D721Med (cell line): ENCODE data around the gene PTPRN.

Experiments used
- DNase-seq: peaks from one replicate; pipeline ENCODE4 v3.0.0; 2011; ENCODE audit warnings: low spot score; ENCODE audit not compliant: insufficient read length
- FAIRE-seq: peaks from 2 replicates; lab custom pipeline; 2011; peaks lifted over from hg19 to GRCh38; lab: Jason Lieb, UNC
- TF ChIP-seq, protein P1 (sequence below): IDR thresholded peaks from 2 replicates; pipeline ENCODE4 v1.5.1; 2012; ENCODE audit warnings: mild to moderate bottlenecking, control low read depth; ENCODE audit not compliant: insufficient read depth; ENCODE audit errors: missing control alignments

The PTPRN gene

DNA sequence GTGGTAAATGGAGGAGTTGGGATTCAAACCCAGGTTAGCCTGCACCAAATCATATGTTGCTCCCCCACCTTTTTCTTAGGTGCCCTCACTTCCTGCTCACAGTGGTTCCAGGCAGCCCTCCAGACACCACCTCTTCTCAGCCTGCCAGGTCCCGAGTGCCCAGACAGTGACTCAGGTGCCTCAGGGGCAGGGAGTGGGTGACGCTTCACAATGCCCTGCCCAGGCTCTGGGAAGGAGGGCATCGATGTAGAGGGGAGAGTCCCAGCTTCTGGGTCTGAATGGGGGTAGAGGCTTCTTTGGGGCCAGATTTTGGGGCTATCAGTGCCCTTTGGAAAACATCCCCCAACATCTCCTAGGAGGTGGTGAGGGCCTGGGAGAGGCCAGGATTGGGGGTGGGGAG is 35.3 kb downstream of the PTPRN start:
- no peak for DNase-seq
- TF ChIP-seq, protein P1, sequence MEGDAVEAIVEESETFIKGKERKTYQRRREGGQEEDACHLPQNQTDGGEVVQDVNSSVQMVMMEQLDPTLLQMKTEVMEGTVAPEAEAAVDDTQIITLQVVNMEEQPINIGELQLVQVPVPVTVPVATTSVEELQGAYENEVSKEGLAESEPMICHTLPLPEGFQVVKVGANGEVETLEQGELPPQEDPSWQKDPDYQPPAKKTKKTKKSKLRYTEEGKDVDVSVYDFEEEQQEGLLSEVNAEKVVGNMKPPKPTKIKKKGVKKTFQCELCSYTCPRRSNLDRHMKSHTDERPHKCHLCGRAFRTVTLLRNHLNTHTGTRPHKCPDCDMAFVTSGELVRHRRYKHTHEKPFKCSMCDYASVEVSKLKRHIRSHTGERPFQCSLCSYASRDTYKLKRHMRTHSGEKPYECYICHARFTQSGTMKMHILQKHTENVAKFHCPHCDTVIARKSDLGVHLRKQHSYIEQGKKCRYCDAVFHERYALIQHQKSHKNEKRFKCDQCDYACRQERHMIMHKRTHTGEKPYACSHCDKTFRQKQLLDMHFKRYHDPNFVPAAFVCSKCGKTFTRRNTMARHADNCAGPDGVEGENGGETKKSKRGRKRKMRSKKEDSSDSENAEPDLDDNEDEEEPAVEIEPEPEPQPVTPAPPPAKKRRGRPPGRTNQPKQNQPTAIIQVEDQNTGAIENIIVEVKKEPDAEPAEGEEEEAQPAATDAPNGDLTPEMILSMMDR, result no peak
- no peak for FAIRE-seq

DNA sequence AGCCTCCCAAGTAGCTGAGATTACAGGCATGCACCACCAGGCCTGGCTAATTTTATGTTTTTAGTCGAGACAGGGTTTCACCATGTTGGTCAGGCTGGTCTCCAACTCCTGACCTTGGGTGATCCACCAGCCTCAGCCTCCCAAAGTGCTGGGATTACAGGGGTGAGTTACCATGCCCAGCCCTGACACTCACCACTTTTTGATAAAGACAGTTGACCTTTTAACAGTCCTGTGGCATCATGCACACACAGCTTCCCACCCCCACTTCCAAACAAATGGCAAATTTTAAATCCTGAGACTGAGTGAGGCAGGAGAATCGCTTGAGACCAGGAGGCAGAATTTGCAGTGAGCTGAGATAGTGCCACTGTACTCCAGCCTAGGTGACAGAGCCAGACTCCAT is 36.2 kb downstream of the PTPRN start:
- no peak for DNase-seq
- FAIRE-seq, result no peak
- TF ChIP-seq, protein P1, result no peak

- no peak for FAIRE-seq
- TF ChIP-seq, protein P1, result no peak
- no peak for DNase-seq
Measured at GRCh38 chr2:219272356-219272755, 36.8 kb downstream of the PTPRN start.

DNA sequence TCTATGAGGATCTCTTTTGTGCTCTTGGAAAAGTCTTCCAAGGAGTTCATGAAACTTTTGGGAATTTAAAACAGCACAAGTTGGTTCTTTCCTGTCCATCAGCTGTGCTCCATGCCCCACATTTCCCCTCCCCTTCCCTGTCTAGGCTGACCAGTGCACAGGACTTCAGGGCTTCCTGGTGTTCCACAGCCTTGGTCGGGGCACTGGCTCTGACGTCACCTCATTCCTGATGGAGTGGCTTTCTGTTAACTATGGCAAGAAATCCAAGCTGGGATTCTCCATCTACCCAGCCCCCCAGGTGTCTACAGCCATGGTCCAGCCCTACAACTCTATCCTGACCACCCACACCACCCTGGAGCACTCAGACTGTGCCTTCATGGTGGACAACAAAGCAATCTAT is 38.2 kb downstream of the PTPRN start:
- no peak for DNase-seq
- TF ChIP-seq, protein P1, result no peak
- no peak for FAIRE-seq

DNA sequence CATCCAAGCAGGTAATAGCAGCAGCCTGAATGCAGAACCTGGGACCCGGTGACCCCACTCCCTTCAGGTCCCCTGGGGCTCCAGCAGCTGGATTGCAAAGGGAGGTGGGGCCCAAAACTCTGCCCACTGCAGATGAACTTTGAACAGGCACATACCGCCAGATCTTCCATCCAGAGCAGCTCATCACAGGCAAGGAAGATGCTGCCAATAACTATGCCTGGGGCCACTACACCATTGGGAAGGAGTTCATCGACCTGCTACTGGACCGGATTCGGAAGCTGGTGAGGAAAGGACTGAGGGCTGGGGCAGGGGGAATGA is 39.2 kb downstream of the PTPRN start:
- DNase-seq, result no peak
- TF ChIP-seq, protein P1, result no peak
- FAIRE-seq, result no peak

DNA sequence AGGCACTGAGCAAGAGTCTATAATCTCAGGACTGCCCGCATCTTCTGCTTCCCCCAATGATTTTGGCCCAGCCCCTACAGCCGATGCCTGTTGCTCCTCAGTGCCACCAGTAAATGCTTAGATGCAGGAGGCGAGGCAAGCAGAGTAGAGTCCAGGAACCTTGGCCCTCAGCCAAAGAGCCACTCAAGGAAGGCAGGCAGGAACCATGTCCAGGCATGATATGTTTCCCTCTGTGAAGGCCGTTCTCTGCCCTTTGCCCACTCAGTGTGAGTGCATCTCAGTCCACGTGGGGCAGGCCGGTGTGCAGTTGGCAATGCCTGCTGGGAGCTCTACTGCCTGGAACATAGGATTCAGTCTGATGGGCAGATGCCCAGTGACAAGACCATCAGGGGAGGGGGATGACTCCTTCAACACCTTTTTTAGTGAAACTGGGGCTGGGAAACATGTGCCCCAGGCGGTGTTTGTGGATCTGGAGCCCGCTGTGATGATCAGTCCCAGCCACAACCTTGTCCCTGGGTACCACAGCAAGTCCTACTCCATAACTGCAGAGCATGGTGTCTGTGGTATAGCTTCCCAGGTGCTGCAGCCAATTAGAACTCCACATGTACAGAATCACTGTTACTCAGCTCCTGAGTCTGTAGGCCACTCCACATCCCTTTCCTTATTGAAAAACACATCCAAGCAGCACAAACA is 39.7 kb downstream of the PTPRN start:
- no peak for DNase-seq
- no peak for FAIRE-seq
- TF ChIP-seq, protein P1, result no peak

- TF ChIP-seq, protein P1, result no peak
- FAIRE-seq, result no peak
Measured at GRCh38 chr2:219268294-219268693, 40.9 kb downstream of the PTPRN start.

More at GRCh38 chr2:219268294-219268693, 40.9 kb downstream of the PTPRN start:
- no peak for DNase-seq
